ENCODE results near the gene MTUS2.

- TF ChIP-seq EZH2 (optimal IDR thresholded peaks at IDR 0.05; ENCODE audit: low read depth, low read length) = no peak
- no peak for TF ChIP-seq CTCF (IDR thresholded peaks at IDR 0.05; ENCODE audit: low read length)
- no peak for TF ChIP-seq EZH2phosphoT487 (IDR thresholded peaks at IDR 0.05; ENCODE audit: low read length)
These were observed 499.3 kb downstream of the MTUS2 start for GRCh38 chr13:29319451-29319850.

All from MM.1S (cell line).